ENCODE data around the gene ONECUT3. TPM values are rescaled to one million over a fixed set of nuclear protein-coding genes. Genes with fewer than 3 reads are reported as not detected.

The ONECUT3 gene
- total RNA-seq, 1 donor, result not detected

DNA sequence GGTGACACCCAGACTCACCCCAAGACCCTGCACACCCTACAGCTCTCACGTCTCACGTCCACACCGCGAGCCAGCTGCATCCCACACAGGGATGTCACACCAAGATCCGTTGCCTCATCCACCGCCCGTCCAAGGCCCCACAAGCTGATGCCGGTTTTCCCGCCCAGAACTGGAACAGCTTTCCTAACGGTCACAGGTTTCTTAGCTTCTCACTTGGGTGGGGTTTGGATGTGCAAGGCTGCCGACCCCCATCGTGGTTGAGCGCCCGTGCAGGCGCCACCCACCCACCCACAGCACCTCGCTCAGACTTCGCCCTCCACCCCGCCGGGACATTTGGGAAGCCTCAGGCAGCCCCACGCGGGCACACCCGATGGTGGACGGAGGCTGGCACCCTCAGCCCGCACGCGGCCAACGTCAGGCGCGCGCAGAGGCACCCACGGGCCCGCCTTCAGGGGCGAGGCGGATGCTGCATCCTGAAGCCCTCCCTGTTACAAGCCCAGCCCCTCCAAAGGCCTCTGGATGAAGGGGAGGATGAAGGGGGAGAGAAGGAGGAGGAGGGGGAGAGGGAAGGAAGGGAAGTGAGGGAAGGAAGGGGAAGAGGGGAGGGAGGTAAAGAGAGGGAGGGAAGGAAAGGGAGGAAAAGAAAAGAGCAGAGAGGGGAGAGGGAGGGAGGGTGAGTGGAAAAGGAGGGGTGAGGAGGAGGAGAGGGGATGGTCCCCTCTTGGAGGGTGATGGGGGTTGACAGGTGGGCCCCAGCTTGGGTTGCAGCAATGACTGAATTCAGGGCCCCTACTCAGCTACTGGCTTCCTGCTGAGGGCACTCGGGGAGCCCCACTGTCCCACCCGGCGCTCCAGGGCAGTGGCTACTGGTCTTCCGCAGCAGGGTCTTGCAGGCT is 12.8 kb downstream of the ONECUT3 start:
- no peak for TF ChIP-seq CTCF (IDR thresholded peaks at IDR 0.05; ENCODE audit: insufficient read depth, low read length)
- H3K4me3 ChIP-seq (ENCODE audit: low read depth, low read length), result no peak overlapping the region
- DNase-seq (ENCODE audit: low read depth), result no peak

- H3K4me3 ChIP-seq (ENCODE audit: low read depth, low read length), result no peak overlapping the region
- no peak for TF ChIP-seq CTCF (IDR thresholded peaks at IDR 0.05; ENCODE audit: insufficient read depth, low read length)
- no peak for DNase-seq (ENCODE audit: low read depth)
Observed at GRCh38 chr19:1766800-1767352, 13.6 kb downstream of the ONECUT3 start.

DNA sequence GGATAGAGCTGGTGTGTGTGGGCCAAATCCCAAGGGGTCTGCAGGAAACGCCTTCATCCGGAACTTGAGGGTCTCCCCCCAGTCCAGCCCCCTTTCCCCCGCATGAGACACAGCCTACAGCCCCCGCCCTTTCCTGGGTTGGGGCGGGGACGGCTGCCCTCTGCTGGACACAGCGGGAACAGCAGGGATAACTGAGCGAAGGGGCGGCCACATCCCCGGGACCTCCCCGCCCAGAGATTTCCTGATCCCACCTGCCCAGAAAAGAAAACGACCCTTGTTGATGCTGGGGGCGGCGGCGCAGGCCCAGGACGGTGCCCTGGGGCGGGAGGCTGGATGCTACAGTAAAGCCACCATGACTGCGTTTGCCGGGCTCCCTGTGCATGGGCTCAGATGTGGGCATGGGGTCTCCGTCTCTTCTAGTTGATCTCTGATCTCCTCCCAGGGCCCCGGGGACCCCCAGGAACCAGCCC is 14.2 kb downstream of the ONECUT3 start:
- no peak overlapping the region for H3K4me3 ChIP-seq (ENCODE audit: low read depth, low read length)
- peak; percentile 92 for TF ChIP-seq CTCF (IDR thresholded peaks at IDR 0.05; ENCODE audit: insufficient read depth, low read length)
- DNase-seq (ENCODE audit: low read depth), result no peak

DNA sequence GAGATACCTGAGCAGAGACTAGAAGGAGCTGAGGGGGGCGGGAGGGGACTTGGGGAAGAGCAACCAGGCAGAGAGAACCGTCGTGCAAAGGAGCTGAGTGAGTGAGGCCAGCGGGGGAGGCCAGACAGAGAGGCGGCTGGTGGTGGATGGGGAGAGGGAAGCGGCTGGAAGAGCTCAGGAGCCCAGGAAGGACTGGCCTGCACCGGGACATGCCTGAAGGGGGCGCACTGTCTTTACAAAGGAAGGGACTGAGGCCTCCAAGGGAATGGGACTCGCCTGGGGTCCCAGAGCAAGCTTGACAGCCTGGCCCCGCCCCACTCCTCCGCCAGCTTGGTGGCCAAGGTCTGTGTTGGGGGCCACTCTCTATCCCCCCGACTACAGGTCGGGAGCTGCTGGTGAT is 14.9 kb downstream of the ONECUT3 start:
- no peak overlapping the region for H3K4me3 ChIP-seq (ENCODE audit: low read depth, low read length)
- TF ChIP-seq CTCF (IDR thresholded peaks at IDR 0.05; ENCODE audit: insufficient read depth, low read length), result peak; percentile 38
- no peak for DNase-seq (ENCODE audit: low read depth)

DNA sequence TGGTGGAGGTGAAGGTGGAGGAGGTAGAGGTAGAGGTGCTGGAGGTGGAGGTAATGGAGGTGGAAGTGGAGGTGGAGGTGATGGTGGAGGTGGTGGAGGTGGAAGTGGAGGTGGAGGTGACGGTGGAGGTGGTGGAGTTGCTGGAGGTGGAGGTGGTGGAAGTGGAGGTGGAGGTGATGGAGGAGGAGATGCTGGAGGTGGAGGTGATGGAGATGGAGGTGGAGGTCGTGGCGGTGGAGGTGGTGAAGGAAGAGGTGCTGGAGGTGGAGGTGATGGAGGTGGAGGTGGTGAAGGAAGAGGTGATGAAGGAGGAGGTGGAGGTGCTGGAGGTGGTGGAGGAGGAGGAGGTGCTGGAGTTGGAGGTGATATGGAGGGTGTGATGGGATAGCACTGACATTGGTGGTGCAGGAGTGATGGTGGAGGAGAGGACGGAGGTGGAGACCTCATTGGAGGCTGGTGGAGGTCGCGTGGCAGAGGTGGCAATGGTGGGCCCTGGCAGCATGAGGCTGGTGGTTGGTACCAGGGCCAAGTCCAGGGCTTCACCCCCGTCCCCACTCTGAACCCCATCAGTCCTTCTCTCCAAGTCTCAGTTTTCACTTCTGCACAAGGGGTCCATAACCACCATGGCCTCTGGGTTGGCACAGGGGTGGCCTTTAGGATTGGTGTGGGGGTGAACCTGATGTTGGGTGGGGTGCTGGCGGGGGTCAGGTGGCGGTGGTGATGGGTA is 15.8 kb downstream of the ONECUT3 start:
- H3K4me3 ChIP-seq (ENCODE audit: low read depth, low read length), result no peak overlapping the region
- DNase-seq (ENCODE audit: low read depth), result no peak
- no peak for TF ChIP-seq CTCF (IDR thresholded peaks at IDR 0.05; ENCODE audit: insufficient read depth, low read length)

DNA sequence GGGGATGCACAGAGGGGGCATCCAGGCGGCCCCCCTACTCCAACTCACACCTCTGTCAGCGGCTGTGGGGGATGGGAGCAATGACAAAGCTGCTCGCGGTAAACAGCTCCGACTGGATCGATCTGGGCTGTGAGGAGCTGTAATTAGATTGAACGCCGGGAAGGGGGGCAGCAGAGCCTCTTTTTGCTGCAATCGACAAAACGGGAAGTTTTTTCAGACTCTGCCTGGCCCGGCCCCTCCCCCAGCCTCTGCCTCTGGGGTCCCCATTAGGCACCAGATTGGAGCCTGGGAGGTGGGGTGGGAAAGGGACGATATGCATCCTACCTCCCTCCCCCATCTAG is 16.3 kb downstream of the ONECUT3 start:
- DNase-seq (ENCODE audit: low read depth), result no peak
- TF ChIP-seq CTCF (IDR thresholded peaks at IDR 0.05; ENCODE audit: insufficient read depth, low read length), result no peak
- H3K4me3 ChIP-seq (ENCODE audit: low read depth, low read length), result no peak overlapping the region
